ENCODE measurements around the gene DEDD2.
A peak's percentile ranks its signal among the peaks of the same experiment; 100 is the strongest.
"Not testable (repeated sequence)": the region's sequence is repeated elsewhere in the genome, so short reads cannot be mapped to it uniquely, and the experiment has no call there.

DEDD2 gene, protein sequence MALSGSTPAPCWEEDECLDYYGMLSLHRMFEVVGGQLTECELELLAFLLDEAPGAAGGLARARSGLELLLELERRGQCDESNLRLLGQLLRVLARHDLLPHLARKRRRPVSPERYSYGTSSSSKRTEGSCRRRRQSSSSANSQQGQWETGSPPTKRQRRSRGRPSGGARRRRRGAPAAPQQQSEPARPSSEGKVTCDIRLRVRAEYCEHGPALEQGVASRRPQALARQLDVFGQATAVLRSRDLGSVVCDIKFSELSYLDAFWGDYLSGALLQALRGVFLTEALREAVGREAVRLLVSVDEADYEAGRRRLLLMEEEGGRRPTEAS

DNA sequence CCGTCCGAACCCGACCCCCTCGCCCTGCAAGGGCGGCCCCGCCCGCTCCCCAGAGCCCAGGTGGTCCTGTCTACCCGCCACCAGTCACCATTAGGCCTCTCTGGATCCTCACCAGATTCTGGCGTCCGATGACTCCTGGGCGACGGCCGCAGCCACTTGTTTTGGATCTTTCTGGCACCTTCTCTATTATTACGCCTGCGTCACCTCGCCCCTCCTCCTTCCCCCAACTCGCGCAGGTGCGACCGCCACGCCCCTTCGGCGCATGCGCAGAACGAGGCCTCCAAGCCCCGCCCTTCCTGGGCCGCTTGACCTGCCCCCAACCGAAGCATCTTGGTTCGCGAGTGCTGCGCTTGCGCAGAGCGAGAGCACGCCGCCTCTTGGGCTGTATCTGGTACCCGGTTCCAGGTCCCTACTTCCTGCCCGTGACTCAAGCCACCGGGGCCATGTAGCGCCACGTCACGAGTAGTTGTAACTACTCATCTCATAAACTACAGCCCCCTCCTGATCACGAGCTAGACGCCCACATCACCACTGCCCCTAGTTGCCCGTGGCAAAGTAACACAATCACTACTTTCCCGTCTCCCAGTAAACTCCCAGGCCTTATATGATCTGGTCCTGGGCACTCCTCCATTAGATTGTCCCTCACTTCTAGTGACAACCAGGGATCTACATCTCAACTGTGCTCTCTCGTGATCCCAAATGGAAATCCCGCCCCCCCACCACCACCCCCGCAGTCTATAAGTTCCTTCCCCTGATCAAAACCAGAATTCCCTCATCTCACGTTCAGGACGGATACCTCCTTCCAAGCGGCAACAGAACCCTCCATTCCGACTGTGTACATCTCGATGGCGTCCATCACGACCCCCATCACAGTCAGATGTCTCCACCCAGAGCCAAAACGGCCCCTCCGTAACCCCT lies at the start of gene DEDD2:
Gene DEDD2, minus strand, starts transcription at position 158 of the 918 bp plus-strand sequence. CDS start 670 bp downstream, outside the sequence.
- peak; percentile 99 to 100 for DNase-seq (ENCODE audit: low read depth in 2 of 2)

DNA sequence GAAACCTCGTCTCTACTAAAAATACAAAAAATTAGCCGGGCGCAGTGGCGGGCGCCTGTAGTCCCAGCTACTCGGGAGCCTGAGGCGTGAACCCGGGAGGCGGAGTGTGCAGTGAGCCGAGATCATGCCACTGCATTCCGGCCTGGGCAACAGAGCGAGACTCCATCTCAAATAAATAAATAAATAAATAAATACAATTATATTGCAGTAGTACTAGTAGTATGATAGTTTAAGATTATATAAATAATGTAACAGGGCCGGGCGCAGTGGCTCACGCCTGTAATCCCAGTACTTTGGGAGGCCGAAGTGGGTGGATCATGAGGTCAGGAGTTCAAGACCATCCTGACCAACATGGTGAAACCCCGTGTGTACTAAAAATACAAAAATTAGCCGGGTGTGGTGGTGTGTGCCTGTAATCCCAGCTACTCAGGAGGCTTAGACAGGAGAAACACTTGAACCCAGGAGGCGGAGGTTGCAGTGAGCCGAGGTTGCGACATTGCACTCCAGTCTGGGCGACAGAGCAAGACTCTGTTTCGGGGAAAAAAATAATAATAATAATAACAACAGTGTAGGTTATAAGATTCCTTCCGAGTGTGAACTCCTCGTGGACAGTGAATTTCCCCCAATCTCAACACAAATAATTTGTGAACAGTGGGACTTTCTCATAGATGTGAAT lies 49.6 kb upstream of the DEDD2 start:
- not testable (repeated sequence) for DNase-seq (ENCODE audit: low read depth in 2 of 2)

DNA sequence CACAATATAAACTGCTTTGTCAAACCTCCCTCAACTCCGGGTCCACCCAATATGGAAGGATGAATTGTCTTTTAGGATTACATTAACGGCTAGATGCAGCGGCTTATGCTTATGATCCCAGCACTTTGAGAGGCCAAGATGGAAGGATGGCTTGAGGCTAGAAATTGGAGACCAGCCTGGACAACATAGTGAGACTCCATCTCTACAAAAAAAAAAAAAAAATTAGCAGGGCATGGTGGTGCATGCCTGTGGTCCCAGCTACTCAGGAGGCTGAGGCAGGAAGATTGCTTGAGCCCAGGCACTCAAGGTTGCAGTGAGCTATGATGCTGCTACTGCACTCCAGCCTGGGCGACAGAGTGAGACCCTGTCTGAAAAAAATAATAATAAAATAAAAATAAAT lies 48.6 kb upstream of the DEDD2 start:
- not testable (repeated sequence) for DNase-seq (ENCODE audit: low read depth in 2 of 2)

DNA sequence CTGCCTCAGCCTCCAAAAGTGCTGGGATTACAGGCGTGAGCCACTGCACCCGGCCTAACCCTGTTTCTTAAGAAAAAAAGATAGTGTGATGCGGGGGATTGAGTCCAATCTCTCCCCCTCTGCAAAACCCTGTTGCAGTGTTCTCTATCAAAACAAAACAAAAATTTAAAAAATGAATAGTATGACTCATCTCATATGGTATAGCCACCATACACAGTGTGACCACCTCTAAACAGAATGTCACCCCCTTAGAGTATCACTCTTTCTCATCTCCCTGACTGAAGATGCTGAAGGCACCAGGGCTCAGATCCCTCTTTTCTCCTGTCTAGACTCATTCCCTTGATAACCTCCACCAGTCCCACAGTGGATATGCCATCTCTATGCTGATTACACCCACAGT lies 44.3 kb upstream of the DEDD2 start:
- DNase-seq (ENCODE audit: low read depth in 2 of 2) = no peak

DNA sequence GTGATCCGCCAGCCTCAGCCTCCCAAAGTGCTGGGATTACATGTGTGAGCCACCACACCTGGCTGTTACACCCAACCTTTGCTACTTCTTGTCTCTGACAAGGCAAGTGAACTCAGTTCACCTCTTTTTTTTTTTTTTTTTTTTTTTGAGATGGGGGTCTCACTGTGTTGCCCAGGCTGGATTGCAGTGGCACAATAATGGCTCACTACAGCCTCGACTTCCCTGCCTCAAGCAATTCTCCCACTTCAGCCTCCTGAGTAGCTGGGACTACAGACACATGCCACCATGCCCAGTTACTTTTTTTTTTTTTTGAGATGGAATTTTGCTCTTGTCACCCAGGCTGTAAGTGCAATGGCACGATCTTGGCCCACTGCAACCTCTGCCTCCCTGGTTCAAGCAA lies 40.4 kb upstream of the DEDD2 start:
- not testable (repeated sequence) for DNase-seq (ENCODE audit: low read depth in 2 of 2)

DNA sequence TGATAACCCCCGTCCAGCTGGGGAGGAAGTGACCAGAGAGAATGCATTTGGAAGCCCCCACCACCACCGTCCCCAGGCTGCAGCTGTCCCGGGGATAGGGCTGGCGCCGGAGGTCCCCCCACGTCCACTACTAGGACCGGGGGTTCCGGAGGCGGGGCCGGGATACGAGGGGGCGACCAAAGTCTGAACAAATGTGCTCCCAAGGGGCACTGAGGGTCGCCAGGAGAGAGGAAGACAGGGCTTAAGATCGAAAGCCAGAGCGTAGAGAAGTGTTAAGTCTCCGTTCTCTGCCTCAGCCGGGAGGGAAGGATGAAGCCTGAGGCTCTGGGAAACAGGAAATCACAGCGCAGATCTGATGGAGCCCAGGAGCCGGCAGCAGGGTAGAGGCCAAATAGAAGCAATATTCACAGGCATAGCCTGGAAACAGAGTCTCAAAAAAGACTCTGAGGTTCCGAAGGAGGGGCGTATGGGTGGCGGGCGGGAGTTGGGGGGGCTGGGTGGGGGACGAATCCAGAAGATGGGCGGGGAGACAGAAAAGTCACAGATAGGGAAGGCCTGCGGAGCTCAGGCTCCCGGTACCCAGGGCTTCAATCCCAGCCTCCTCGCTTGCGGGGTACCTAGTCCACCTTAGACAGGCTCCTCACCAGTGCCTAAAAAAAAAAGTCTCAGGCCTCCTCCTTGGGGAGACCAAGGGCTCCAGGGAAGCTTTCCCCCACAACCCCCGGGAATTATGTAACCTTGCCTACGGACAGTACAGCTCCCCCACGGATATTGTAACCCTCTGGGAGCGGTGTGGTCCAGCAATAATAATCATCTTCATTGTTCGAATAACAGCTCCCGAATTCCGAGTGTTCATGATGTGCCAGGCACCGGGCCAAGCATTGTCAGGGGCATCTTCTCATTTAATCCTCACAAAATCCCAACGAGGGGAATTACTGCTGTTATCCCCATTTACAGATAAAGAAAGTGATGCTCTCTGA lies 38.6 kb upstream of the DEDD2 start:
- DNase-seq (ENCODE audit: low read depth in 2 of 2) = no peak

DNA sequence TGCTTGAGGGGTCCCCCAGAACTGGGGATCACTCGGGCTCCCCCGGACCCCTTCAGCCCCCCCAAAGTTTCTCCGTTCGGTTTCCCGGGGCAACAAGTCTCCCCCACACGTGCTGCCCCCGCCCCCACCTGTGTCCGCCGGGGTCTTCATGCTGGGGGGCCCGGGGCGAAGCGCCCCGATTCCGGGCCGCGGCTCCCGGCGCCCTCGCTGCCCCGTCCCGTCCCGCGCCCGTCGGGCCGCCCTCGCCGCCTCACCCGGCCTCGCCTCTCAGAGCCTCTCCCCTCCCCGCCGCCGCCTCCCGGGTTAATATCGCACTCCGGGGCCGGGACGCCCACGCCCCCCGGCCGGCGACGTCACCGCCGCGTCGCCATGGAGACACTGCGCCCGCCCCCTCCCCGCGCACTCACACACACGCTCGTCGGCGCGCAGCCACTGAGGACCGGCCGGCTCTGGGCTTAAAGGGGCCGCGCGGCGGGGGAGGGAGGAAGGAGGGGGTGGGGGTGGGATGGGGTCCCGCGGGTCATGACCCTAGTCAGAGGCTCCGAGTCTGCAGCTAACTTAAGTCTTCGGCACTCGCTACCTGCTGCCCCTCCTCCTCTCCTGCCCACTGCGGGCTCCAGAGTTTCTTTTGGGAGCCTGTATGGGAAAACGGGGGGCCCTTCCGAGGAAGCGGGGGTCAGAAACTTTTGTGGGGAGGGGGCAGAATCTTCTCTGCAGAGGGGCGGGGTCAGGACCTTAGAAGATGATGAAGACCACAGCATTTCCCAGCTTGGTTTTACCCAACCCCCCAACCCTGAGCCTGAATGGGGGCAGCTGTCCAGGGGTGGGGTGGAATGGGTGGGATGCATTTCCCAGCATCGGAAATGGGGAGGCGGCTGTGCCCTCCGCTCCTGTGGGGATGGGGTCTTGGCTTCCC lies 37.6 kb upstream of the DEDD2 start, which contains the start of gene ERF:
Gene ERF, minus strand, starts transcription at position 279 of the 916 bp plus-strand sequence. Its CDS starts 129 bp downstream, at position 150.
- DNase-seq (ENCODE audit: low read depth in 2 of 2) = peak; percentile 86 to 87

DNA sequence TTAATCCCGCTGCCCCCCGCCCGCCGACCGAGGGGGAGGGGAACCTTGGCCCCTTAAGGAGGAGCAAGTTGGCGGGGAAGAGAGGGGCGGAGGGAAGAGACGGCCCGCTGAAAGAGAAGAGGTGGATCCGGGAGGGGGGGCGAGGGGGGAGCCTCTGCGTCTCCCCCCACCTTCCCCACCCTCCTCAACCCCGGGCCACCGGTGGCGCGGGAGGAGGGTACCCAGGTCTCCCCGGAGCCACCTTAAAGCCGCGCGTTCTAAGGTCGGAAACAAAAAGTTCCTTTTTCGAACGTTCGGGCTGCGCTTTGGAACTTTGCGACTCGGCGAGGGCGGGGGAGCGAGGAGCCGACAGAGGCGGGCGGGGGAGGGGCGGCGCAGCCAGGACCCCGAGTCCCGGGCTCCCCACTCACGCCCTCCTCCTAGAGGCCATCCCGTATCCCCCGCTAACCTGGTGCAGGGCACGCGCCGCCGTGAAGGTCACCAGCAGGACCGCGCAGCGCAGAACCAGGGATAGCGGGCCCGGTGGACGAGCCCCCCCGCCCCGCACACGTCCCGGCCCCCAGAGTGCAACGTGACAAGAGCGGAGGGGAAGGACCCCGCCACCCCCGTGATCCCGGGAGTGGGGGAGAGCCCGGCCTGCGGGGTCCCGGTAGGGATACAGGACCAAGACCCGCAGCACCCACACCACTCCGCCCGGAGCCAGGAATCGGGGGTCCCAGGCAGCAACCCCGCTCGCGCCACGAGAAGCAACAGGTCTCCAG lies 36.8 kb upstream of the DEDD2 start:
- DNase-seq (ENCODE audit: low read depth in 2 of 2) = peak; percentile 55 to 69

DNA sequence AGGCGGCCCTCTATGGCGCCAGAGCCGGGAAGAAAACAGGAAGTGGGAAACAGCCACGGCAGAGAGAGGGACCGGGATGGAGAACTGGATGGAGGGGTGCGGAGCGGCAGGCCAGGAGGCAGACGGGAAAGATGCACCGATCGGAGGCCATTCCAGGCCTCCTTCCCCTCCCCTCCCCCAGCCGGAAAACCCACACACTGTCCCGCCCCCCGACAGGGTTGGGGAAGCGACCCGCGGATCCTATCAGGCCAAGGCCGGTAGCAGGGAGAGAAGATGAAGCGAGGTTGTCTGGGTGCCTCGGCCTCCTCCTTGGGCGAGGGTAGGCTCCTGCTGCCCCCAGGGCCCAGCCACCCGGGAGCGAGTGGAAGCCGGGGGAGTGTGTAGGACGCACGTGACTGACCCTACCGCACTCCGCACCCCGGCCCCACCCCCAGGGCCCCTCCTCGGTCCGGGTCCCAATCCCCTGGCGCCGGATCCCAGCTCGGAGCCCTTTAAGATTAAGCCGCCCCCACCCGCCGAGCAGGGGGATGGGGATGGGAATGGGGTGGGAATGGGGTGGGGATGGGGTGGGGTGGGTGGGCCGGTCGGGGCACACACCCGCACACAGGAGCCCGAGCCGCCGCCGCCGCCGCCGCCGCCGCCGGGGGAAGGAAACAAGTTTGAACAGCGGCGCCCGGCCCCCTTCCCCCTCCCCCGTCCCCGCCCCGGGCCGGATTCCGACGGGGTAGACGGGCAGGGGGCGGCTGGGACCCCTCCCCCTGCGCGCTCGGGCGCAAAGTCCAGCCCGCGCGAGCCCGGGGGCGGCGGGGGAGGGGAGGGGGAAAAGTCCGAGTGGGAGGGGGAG lies 36.0 kb upstream of the DEDD2 start:
- peak in 1 of 2 experiments; percentile 67 for DNase-seq (ENCODE audit: low read depth in 2 of 2)

DNA sequence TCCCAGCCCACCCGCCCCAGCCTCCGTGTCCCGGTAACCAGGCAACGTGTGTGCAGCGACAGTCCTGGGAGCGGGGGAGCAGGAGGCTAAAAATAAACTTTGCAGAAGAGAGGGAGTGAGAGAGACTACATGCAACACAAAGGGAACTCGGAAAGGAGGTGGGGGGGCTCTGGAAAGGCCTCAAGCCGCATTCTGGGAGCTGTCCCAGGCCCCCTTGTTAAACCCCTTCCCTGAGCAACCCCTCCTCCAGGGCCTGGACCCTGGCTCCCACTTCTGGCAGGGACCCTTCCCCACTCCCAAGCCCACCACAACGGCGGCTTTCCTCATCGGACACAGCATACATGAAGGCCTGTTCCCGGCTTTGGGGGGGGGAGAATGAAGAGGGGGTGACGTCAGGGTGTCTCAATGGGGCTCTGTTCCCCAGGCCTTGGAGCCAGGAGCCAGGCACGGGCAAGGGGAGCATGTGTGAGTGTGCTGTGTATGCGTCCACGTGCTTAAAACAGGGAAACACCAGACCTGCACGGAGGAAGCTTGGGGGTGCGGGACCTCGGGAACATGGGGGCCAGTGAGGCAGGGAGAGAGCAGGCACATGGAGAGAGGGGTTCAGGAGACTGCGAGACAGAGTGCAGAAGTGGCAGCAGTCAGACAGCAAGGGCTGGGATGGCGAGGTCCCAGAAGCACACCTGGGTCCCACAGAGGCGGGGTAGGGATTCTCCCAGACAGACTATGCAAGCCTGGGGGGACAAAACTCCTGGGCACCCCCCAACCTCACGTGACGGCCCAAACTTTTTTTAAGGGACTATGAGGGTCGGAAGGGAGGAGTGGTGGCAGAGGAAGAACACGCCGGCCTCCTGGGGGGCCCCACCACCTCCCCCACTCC lies 35.1 kb upstream of the DEDD2 start:
- no peak for DNase-seq (ENCODE audit: low read depth in 2 of 2)

DNA sequence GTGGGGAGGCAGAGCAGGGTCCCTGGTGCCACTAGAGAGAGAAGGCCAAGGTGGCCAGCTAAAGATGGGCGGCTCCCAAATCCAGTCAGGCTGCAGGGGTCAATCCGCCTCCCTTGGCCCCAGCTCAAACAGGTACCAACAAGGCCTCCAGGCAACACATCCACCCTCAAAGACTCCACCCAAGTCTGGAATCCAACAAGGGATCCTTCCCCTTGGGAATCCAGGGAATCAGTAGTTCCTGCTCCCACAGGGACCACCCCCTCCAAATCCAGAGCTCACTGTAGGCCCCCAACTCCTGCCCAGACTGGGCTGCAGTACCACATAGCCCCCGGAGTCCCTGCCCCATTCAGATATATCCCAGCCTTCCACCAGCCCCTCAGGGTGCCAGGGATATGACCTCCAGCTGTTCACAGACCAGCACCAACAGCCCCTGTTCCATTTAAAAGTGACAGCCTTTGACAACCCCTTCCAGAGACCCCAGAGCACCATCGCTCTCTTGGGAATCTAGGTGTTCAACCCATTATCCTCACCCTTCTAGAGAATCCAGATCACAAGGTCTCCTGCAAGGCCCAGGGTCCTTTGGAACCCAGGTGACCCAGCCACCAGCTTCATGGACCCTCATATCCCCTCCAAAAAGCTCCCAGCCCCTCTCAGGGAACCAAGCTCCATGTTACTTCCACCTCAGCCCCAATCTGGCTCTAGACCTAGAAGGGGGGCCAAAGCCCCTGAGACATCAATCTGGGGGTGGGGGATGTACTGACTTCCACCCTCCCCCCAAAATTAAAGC lies 34.3 kb upstream of the DEDD2 start:
- DNase-seq (ENCODE audit: low read depth in 2 of 2) = no peak

DNA sequence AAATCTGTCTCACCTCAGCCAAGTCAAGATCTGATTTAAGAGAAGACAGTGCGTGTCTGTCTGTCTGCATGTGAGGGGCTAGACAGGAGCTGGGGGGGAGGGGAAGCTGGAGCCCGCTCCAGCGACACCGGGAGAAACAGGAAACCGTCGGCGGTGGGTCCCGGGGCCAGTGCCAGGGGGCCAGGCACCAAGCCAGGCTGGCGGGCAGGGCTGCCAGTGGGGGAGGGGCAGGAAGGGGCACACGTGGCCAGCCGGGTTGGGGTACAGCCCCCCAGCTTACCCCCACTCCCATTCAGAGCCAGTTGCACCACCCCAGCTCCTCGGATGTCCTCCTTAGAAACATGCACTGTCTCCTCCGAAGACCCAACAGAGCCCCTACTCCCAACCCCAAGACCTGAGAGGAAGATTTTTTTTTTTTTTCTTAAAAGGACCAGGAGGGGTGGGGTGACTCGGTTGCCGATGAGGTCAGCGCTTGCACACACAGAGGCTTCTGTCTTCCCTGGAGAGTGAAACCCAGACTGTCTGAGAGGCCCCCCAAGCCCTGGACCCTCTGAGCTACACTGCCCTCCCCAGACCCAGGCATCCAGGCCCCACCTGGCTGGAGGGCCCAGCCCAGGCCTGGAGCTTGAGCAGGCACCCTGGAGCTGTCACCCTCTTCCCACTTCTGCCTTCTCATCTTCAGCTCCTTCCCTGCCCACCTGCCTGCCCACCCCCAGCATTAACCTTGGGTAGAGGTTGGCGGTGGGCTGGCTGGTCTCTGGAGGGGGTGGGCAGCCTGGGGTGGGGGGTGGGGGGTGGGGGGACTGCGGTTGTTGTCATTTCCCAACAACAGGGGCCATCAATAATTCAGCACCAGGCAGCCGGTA lies 33.4 kb upstream of the DEDD2 start:
- DNase-seq (ENCODE audit: low read depth in 2 of 2) = no peak

DNA sequence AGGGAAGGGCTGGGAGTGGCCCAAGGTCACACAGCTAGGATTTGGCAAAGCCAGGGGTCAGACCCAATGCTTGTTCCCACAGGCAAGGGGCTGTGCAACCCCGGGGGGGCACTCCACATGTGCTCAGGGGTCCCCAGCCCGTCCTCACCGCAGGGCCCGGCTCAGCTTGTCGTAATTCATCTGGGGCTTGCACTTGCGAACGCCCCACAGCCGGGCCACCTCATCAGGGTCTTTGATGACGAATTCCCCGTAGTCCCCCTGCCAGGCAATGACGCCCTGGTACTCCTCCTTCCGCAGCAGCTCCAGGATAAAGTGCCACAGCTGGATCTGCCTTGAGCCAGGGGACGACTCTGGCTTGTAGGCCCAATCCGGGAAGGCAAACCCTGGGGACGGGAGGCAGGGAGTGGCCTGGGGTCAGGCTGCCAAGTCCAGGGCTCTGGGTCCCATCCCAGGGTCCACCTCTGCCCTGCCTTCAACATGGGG lies 32.7 kb upstream of the DEDD2 start:
- no peak for DNase-seq (ENCODE audit: low read depth in 2 of 2)

DNA sequence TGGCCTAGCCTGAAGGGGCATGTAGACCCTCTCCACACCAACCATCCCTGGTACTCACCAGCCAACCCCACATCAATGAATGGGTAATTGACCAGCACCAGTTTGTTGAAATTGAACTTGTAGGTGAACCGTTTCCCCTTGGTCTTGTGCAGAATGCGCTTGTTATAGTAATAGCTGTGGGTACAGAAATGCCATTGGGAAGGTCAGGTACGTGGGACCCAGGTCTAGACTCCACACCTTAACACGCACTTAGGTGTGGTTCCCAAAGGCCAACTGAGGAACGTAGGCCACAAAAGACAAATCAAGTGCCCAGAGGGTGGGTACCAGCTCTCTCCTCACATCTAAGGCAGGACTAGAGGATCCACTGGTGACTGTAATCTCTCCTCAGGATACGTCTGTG lies 32.3 kb upstream of the DEDD2 start:
- DNase-seq (ENCODE audit: low read depth in 2 of 2) = no peak

DNA sequence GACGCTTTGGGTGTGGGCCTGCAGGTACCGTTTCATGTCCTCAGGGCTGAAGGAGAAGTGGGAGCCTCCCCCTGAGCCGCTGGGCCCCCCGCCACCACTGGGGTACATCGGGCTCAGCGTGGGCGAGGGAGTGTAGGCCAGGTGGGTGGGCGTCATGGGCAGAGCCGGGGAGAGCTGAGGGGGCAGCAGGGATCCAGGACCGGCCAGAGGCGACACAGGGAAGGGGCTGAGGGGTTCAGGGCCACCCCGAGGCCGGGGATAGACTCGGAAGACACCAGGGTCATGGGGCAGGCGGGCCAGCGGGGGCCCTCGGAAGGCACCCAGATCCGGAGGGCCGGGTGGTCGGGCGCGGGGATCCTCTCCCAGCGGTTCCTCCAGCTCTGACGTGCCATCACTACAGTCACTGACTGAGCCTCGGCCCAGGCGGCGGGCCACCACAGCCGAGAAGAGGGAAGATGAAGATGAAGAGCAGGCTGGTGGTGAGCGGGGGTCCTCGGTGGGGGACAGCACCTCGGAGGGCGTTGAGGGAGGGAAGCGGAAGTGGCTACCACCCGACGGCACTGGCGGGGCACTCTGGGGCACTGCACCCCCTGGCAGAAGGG lies 31.8 kb upstream of the DEDD2 start:
- DNase-seq (ENCODE audit: low read depth in 2 of 2) = no peak

Data from stimulated activated CD4-positive, alpha-beta T cell treated with anti-CD3 and anti-CD28 coated beads, Interleukin-12 subunit alpha, Interleukin-12 subunit beta, amount 100 ng/mL, for 24 hours (primary cell).